HG03103 (cell line): ENCODE data around the gene OR56A5.
"Not testable (repeated sequence)": the region's sequence is repeated elsewhere in the genome, so short reads cannot be mapped to it uniquely, and the experiment has no call there.

Experiments
- ATAC-seq: cut with Tn5 transposase; IDR thresholded peaks from one replicate; pipeline ENCODE4 v1.9.1; 2021; ENCODE audit warnings: low read depth; ENCODE audit not compliant: unreplicated experiment

OR56A5 gene

GRCh38 chr11:5968394-5968793 is at the start of gene OR56A5:
Gene OR56A5 (minus strand): TSS chr11:5968494. CDS start chr11:5968494, 0 bp downstream.
- no peak for ATAC-seq

GRCh38 chr11:6013042-6013441 is 44.7 kb upstream of the OR56A5 start:
- ATAC-seq: no peak

GRCh38 chr11:6012035-6012668 is 43.9 kb upstream of the OR56A5 start:
- no peak for ATAC-seq

- ATAC-seq: no peak
Observed at GRCh38 chr11:6006846-6007245, 38.6 kb upstream of the OR56A5 start, which contains the start of gene OR56A4. Gene OR56A4 (minus strand): TSS chr11:6006946. CDS start chr11:6002992, 3,954 bp downstream.

- no peak for ATAC-seq
Observed at GRCh38 chr11:6006395-6006794, 38.1 kb upstream of the OR56A5 start.

GRCh38 chr11:6002202-6002699 is 34.0 kb upstream of the OR56A5 start:
- no peak for ATAC-seq

GRCh38 chr11:5994791-5995190 is 26.5 kb upstream of the OR56A5 start:
- no peak for ATAC-seq

GRCh38 chr11:5992604-5993251 is 24.4 kb upstream of the OR56A5 start:
- no peak for ATAC-seq

GRCh38 chr11:5992150-5992549 is 23.9 kb upstream of the OR56A5 start:
- ATAC-seq: no peak

- ATAC-seq: no peak
Observed at GRCh38 chr11:5989203-5989602, 20.9 kb upstream of the OR56A5 start.

GRCh38 chr11:5986885-5987284 is 18.6 kb upstream of the OR56A5 start, which contains the start of gene OR52L1:
Gene OR52L1 (minus strand): TSS chr11:5986985. CDS start chr11:5986930, 55 bp downstream.
- ATAC-seq: no peak

- ATAC-seq: no peak
Observed at GRCh38 chr11:5983443-5983842, 15.1 kb upstream of the OR56A5 start.

- ATAC-seq: no peak
Observed at GRCh38 chr11:5973530-5973929, 5.2 kb upstream of the OR56A5 start.

- no peak for ATAC-seq
Observed at GRCh38 chr11:5967708-5968107, 586 bp downstream of the OR56A5 start.

GRCh38 chr11:5966958-5967357 is 1.3 kb downstream of the OR56A5 start:
- no peak for ATAC-seq

- not testable (repeated sequence) for ATAC-seq
Observed at GRCh38 chr11:5960704-5961320, 7.5 kb downstream of the OR56A5 start.

GRCh38 chr11:5955586-5955985 is 12.7 kb downstream of the OR56A5 start:
- ATAC-seq: no peak

- no peak for ATAC-seq
Observed at GRCh38 chr11:5941951-5942350, 26.3 kb downstream of the OR56A5 start, which contains the start of gene OR56A3. Gene OR56A3 (plus strand): TSS chr11:5942251. CDS start chr11:5947347, 5,096 bp downstream.

- no peak for ATAC-seq
Observed at GRCh38 chr11:5940748-5941147, 27.5 kb downstream of the OR56A5 start.

- ATAC-seq: no peak
Observed at GRCh38 chr11:5938603-5938965, 29.7 kb downstream of the OR56A5 start.

- ATAC-seq: no peak
Observed at GRCh38 chr11:5937868-5938602, 30.3 kb downstream of the OR56A5 start.
